Central memory CD8-positive, alpha-beta T cell (primary cell): ENCODE results near the gene R3HDML.

Experiments used
- ATAC-seq: fragments of 150-1000 bp; cut with Tn5 transposase; replicated peaks from 2 replicates; pipeline ENCODE4 v1.10.0; 2022; ENCODE audit warnings: mild to moderate bottlenecking, moderate FRiP score, moderate number of reproducible peaks; ENCODE audit not compliant: poor library complexity, severe bottlenecking; ENCODE audit errors: extremely low read depth
- DNase-seq, 2 donors: peaks; one replicate each; pipeline ENCODE4 v3.0.0; 2021; ENCODE audit warnings: low spot score in 2 of 2
- H3K27ac Mint-ChIP-seq: one replicate; pipeline ENCODE4 v1.8.0; 2022; ENCODE audit warnings: low read depth, mild to moderate bottlenecking, moderate library complexity, mixed read lengths
- H3K27me3 Mint-ChIP-seq: one replicate; pipeline ENCODE4 v1.8.0; 2022; ENCODE audit warnings: mixed read lengths
- H3K36me3 Mint-ChIP-seq: one replicate; pipeline ENCODE4 v1.8.0; 2022; ENCODE audit warnings: mild to moderate bottlenecking, moderate library complexity, mixed read lengths; ENCODE audit not compliant: insufficient read depth
- H3K4me1 Mint-ChIP-seq: one replicate; pipeline ENCODE4 v1.8.0; 2022; ENCODE audit warnings: mixed read lengths
- H3K4me3 Mint-ChIP-seq: one replicate; pipeline ENCODE4 v1.8.0; 2022; ENCODE audit warnings: mild to moderate bottlenecking, moderate library complexity, mixed read lengths
- H3K9me3 Mint-ChIP-seq: one replicate; pipeline ENCODE4 v1.8.0; 2022; ENCODE audit warnings: mixed read lengths

R3HDML gene

GRCh38 chr20:44390280-44390679 is 53.4 kb downstream of the R3HDML start:
- no peaks in the 10 kb centered on the region for H3K36me3 Mint-ChIP-seq
- no peak overlapping the region for H3K4me3 Mint-ChIP-seq
- H3K27me3 Mint-ChIP-seq: peaks cover 36% of the 10 kb centered on the region
- no peak overlapping the region for H3K27ac Mint-ChIP-seq
- no peak for DNase-seq
- no peak for ATAC-seq
- H3K9me3 Mint-ChIP-seq: no peaks in the 10 kb centered on the region
- peaks cover 9% of the 10 kb centered on the region for H3K4me1 Mint-ChIP-seq

GRCh38 chr20:44392088-44392775 is 55.4 kb downstream of the R3HDML start:
- Mint-ChIP-seq H3K36me3 (no peaks in the 10 kb centered on the region), H3K27me3 (peaks cover 32% of the 10 kb centered on the region), H3K4me3 (no peak overlapping the region), H3K9me3 (no peaks in the 10 kb centered on the region), H3K27ac (no peak overlapping the region), H3K4me1 (peaks cover 9% of the 10 kb centered on the region)
- ATAC-seq (no peak), DNase-seq (no peak)

GRCh38 chr20:44392776-44393607 is 56.1 kb downstream of the R3HDML start:
- no peak for DNase-seq
- Mint-ChIP-seq H3K9me3 (no peaks in the 10 kb centered on the region), H3K4me1 (peaks cover 9% of the 10 kb centered on the region), H3K4me3 (no peak overlapping the region), H3K27me3 (peaks cover 24% of the 10 kb centered on the region), H3K36me3 (no peaks in the 10 kb centered on the region), H3K27ac (no peak overlapping the region)
- ATAC-seq: no peak

GRCh38 chr20:44393608-44394451 is 57.0 kb downstream of the R3HDML start:
- no peaks in the 10 kb centered on the region for H3K9me3 Mint-ChIP-seq
- H3K4me1 Mint-ChIP-seq: peaks cover 2% of the 10 kb centered on the region
- no peak for ATAC-seq
- DNase-seq: no peak
- H3K4me3 Mint-ChIP-seq: no peak overlapping the region
- H3K36me3 Mint-ChIP-seq: no peaks in the 10 kb centered on the region
- H3K27ac Mint-ChIP-seq: no peak overlapping the region
- peaks cover 16% of the 10 kb centered on the region for H3K27me3 Mint-ChIP-seq

GRCh38 chr20:44394452-44394701 is 57.5 kb downstream of the R3HDML start:
- Mint-ChIP-seq H3K36me3 (no peaks in the 10 kb centered on the region), H3K27ac (no peak overlapping the region), H3K4me1 (no peaks in the 10 kb centered on the region), H3K4me3 (no peak overlapping the region), H3K9me3 (no peaks in the 10 kb centered on the region), H3K27me3 (peaks cover 10% of the 10 kb centered on the region)
- ATAC-seq (no peak), DNase-seq (no peak)

GRCh38 chr20:44394702-44395460 is 58.0 kb downstream of the R3HDML start:
- Mint-ChIP-seq H3K9me3 (no peaks in the 10 kb centered on the region), H3K36me3 (no peaks in the 10 kb centered on the region), H3K27ac (no peak overlapping the region), H3K27me3 (peaks cover 5% of the 10 kb centered on the region), H3K4me3 (no peak overlapping the region), H3K4me1 (no peaks in the 10 kb centered on the region)
- no peak for ATAC-seq
- DNase-seq: no peak

- ATAC-seq (no peak), DNase-seq (no peak)
- Mint-ChIP-seq H3K27me3 (no peaks in the 10 kb centered on the region), H3K4me1 (no peaks in the 10 kb centered on the region), H3K27ac (no peak overlapping the region), H3K9me3 (no peaks in the 10 kb centered on the region), H3K36me3 (no peaks in the 10 kb centered on the region), H3K4me3 (no peak overlapping the region)
These were observed 58.9 kb downstream of the R3HDML start for GRCh38 chr20:44395461-44396340.

- Mint-ChIP-seq H3K27ac (no peak overlapping the region), H3K27me3 (no peaks in the 10 kb centered on the region), H3K4me3 (no peak overlapping the region), H3K4me1 (no peaks in the 10 kb centered on the region), H3K9me3 (no peaks in the 10 kb centered on the region), H3K36me3 (no peaks in the 10 kb centered on the region)
- DNase-seq: no peak
- no peak for ATAC-seq
These were observed 59.7 kb downstream of the R3HDML start for GRCh38 chr20:44396369-44397130.

GRCh38 chr20:44398335-44398734 is 61.5 kb downstream of the R3HDML start:
- ATAC-seq: no peak

GRCh38 chr20:44399446-44399845 is 62.6 kb downstream of the R3HDML start:
- no peak for DNase-seq
- Mint-ChIP-seq H3K27me3 (no peaks in the 10 kb centered on the region), H3K36me3 (no peaks in the 10 kb centered on the region), H3K27ac (no peak overlapping the region), H3K9me3 (no peaks in the 10 kb centered on the region), H3K4me1 (no peaks in the 10 kb centered on the region), H3K4me3 (no peak overlapping the region)
- no peak for ATAC-seq

More at GRCh38 chr20:44398335-44398734, 61.5 kb downstream of the R3HDML start:
- H3K4me3 Mint-ChIP-seq: no peak overlapping the region
- H3K36me3 Mint-ChIP-seq: no peaks in the 10 kb centered on the region
- H3K9me3 Mint-ChIP-seq: no peaks in the 10 kb centered on the region
- no peaks in the 10 kb centered on the region for H3K27me3 Mint-ChIP-seq
- H3K27ac Mint-ChIP-seq: no peak overlapping the region
- DNase-seq: no peak
- H3K4me1 Mint-ChIP-seq: no peaks in the 10 kb centered on the region

GRCh38 chr20:44400671-44400969 is 63.8 kb downstream of the R3HDML start:
- Mint-ChIP-seq H3K27ac (no peak overlapping the region), H3K4me3 (no peak overlapping the region), H3K27me3 (no peaks in the 10 kb centered on the region), H3K9me3 (no peaks in the 10 kb centered on the region), H3K4me1 (no peaks in the 10 kb centered on the region), H3K36me3 (no peaks in the 10 kb centered on the region)
- ATAC-seq (no peak), DNase-seq (no peak)
